Urothelium cell line (cell line): Measurements from ENCODE around the gene MS4A7.
"Not testable (repeated sequence)": the region's sequence is repeated elsewhere in the genome, so short reads cannot be mapped to it uniquely, and the experiment has no call there.

Experiments used
- DNase-seq: peaks from one replicate; pipeline ENCODE4 v3.0.0; 2011; ENCODE audit warnings: low spot score, mixed read lengths
- FAIRE-seq: peaks from 2 replicates; lab custom pipeline; 2011; peaks lifted over from hg19 to GRCh38; lab: Jason Lieb, UNC

Gene MS4A7

GRCh38 chr11:60378354-60378753 lies at the start of gene MS4A7:
TSS of gene MS4A7 (plus strand) at chr11:60378532. CDS start at chr11:60383142, 4,610 bp downstream.
- DNase-seq: no peak

GRCh38 chr11:60332846-60333245 lies 45.5 kb upstream of the MS4A7 start:
- no peak for FAIRE-seq
- no peak for DNase-seq

More at GRCh38 chr11:60378354-60378753, at the start of gene MS4A7:
- no peak for FAIRE-seq

GRCh38 chr11:60334005-60334620 lies 44.2 kb upstream of the MS4A7 start:
- FAIRE-seq (no peak), DNase-seq (peak; percentile 64)

- FAIRE-seq (no peak), DNase-seq (no peak)
Measured at GRCh38 chr11:60336767-60337391, 41.5 kb upstream of the MS4A7 start.

GRCh38 chr11:60338053-60338452 lies 40.3 kb upstream of the MS4A7 start:
- no peak for FAIRE-seq
- no peak for DNase-seq

- DNase-seq (no peak), FAIRE-seq (no peak)
Measured at GRCh38 chr11:60339356-60339755, 39.0 kb upstream of the MS4A7 start.

- FAIRE-seq (no peak), DNase-seq (peak; percentile 17)
Measured at GRCh38 chr11:60343094-60343704, 35.1 kb upstream of the MS4A7 start.

GRCh38 chr11:60344146-60344545 lies 34.2 kb upstream of the MS4A7 start:
- no peak for DNase-seq
- no peak for FAIRE-seq

- no peak for DNase-seq
Measured at GRCh38 chr11:60345489-60345888, 32.8 kb upstream of the MS4A7 start.

GRCh38 chr11:60347084-60347797 lies 31.1 kb upstream of the MS4A7 start:
- FAIRE-seq (no peak), DNase-seq (no peak)

More at GRCh38 chr11:60345489-60345888, 32.8 kb upstream of the MS4A7 start:
- FAIRE-seq: no peak

- FAIRE-seq (no peak), DNase-seq (no peak)
Measured at GRCh38 chr11:60348116-60348515, 30.2 kb upstream of the MS4A7 start.

GRCh38 chr11:60349990-60350389 lies 28.3 kb upstream of the MS4A7 start:
- DNase-seq: no peak
- FAIRE-seq: no peak

- DNase-seq: no peak
- no peak for FAIRE-seq
Measured at GRCh38 chr11:60357771-60358170, 20.6 kb upstream of the MS4A7 start.

GRCh38 chr11:60360621-60361020 lies 17.7 kb upstream of the MS4A7 start:
- no peak for FAIRE-seq
- DNase-seq: no peak

GRCh38 chr11:60362241-60362640 lies 16.1 kb upstream of the MS4A7 start:
- no peak for DNase-seq
- FAIRE-seq: no peak

- DNase-seq (peak; percentile 46), FAIRE-seq (peak; percentile 23)
Measured at GRCh38 chr11:60363542-60364470, 14.5 kb upstream of the MS4A7 start.

- FAIRE-seq, DNase-seq: not testable (repeated sequence)
Measured at GRCh38 chr11:60366262-60366904, 11.9 kb upstream of the MS4A7 start.

- DNase-seq (no peak), FAIRE-seq (no peak)
Measured at GRCh38 chr11:60367009-60367408, 11.3 kb upstream of the MS4A7 start.

- DNase-seq (no peak), FAIRE-seq (no peak)
Measured at GRCh38 chr11:60367896-60368295, 10.4 kb upstream of the MS4A7 start.

GRCh38 chr11:60370252-60370810 lies 8.0 kb upstream of the MS4A7 start:
- FAIRE-seq (no peak), DNase-seq (no peak)
